Astrocyte of the cerebellum (primary cell): ENCODE measurements around the gene ABTB2.

ENCODE experiments used
- DNase-seq: peaks from one replicate; pipeline ENCODE4 v3.0.0-alpha.2; 2011; ENCODE audit warnings: low read depth
- H3K4me3 ChIP-seq: 2 replicates; pipeline ENCODE4 v1.5.1; 2011; ENCODE audit warnings: mild to moderate bottlenecking, low read depth, low read length, moderate library complexity
- in situ Hi-C: cut with HindIII; loops from 2 replicates; pipeline ENCODE4 v1.10.0; 2017; ENCODE audit warnings: low sequenced_read_pairs
- TF ChIP-seq, protein P1 (sequence below): IDR thresholded peaks from 2 replicates; pipeline ENCODE4 v1.5.1; 2012; ENCODE audit warnings: low read length, low read depth, moderate library complexity, mild to moderate bottlenecking; ENCODE audit errors: missing control alignments

ABTB2 gene

DNA sequence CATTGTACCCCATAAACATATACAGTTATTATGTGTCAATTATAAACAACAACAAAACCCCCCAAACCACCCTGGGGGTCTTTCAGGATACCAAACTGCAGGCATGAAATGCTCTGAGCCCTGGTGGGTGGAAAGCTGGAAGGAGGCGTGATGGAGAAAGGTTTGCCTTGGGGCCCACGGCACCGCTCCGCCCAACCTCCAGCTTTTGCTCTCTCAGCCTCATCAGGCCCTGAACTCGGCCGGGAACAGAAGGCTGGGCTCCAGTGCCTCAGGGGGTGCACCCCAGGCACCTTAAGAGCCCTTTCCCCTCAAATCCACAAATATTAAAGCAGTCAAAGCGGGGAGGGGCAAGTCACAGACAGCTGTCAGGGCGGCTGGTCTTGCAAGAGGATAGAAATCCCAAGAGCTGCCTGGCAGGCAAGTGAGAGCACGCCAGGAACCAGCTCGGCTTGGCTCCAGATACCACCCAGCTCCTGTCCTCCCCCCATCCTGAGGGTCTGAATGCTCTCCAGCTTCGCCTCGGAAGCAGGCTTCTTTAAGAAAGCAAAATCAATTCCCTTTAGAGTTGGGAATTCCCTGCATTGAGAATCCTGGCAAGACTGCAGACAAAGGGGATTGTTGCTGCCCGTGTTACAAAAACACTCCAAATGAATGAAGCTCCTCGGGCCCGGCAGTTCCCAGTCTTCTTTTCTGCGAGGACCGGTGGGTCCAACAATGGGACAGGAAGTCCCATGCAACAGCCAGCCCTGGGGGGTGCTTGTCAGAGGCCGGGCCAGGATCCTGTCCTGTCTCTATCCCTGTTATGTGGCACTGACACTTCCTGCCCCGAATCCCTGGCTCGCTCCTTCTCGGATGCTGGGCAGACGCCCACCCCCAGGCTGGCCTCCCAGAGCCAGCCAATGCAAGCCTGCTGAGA, 171.6 kb downstream of the ABTB2 start:
- in situ Hi-C loops: no loop called here
- no peak overlapping the region for H3K4me3 ChIP-seq
- no peak for DNase-seq
- TF ChIP-seq, protein P1, sequence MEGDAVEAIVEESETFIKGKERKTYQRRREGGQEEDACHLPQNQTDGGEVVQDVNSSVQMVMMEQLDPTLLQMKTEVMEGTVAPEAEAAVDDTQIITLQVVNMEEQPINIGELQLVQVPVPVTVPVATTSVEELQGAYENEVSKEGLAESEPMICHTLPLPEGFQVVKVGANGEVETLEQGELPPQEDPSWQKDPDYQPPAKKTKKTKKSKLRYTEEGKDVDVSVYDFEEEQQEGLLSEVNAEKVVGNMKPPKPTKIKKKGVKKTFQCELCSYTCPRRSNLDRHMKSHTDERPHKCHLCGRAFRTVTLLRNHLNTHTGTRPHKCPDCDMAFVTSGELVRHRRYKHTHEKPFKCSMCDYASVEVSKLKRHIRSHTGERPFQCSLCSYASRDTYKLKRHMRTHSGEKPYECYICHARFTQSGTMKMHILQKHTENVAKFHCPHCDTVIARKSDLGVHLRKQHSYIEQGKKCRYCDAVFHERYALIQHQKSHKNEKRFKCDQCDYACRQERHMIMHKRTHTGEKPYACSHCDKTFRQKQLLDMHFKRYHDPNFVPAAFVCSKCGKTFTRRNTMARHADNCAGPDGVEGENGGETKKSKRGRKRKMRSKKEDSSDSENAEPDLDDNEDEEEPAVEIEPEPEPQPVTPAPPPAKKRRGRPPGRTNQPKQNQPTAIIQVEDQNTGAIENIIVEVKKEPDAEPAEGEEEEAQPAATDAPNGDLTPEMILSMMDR: no peak

DNA sequence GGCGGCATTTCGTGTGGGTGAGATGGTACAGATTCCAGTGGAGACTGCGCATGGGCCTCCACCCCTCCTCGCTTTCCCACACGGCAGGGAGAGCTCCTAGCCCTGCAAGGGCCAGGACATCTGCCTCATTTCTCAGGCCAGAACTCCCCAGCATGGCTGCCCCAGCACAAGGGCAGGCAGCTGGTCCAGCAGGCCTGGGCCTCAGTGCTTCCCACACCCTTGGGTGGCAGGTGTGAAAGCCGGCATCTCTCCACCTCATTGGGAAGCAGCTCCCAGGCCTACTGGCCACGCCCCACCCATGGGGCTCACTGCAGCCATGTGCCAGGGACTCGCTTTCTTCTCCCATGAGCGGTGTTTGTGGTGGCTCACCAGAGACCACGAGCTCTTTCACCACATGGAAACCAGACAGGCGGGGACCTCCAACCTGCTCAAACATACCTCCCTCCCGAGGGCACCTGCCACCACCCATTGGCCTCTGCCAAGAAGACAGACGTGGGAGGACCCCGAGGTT, 173.2 kb downstream of the ABTB2 start:
- no peak overlapping the region for H3K4me3 ChIP-seq
- DNase-seq: no peak
- in situ Hi-C loops: loop anchor here (5.0 kb wide), 2 partner anchors 103 to 168 kb away; no protein-coding TSS in a partner anchor
- TF ChIP-seq, protein P1: no peak

DNA sequence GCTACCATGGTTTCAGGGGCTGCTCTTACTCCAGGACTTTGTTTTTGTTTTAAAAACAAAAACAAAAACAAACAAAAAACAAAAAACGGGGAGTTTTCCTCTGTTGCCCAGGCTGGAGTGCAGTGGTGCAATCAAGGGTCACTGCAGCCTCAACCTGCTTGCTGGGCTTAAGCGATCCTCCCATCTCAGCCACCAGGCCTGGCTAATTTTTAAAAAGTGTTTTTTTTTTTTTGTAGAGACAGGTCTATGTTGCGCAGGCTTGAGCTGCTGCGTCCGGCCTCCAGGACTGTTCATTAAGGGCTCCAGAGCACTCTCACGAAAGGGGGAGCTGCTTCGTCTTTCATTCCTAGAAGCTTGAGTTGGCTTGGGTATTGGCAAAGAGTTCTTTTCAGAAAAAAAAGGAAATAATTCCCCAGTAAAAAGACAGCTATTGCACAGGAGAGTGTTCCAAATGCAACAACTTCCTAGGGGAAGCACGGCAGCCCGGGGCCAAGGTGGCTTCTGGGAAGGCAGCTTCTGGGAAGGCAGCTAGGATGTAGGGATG, 173.9 kb downstream of the ABTB2 start:
- no peak overlapping the region for H3K4me3 ChIP-seq
- in situ Hi-C loops: loop anchor here (5.0 kb wide), 2 partner anchors 103 to 168 kb away; no protein-coding TSS in a partner anchor
- TF ChIP-seq, protein P1: no peak
- DNase-seq: no peak

DNA sequence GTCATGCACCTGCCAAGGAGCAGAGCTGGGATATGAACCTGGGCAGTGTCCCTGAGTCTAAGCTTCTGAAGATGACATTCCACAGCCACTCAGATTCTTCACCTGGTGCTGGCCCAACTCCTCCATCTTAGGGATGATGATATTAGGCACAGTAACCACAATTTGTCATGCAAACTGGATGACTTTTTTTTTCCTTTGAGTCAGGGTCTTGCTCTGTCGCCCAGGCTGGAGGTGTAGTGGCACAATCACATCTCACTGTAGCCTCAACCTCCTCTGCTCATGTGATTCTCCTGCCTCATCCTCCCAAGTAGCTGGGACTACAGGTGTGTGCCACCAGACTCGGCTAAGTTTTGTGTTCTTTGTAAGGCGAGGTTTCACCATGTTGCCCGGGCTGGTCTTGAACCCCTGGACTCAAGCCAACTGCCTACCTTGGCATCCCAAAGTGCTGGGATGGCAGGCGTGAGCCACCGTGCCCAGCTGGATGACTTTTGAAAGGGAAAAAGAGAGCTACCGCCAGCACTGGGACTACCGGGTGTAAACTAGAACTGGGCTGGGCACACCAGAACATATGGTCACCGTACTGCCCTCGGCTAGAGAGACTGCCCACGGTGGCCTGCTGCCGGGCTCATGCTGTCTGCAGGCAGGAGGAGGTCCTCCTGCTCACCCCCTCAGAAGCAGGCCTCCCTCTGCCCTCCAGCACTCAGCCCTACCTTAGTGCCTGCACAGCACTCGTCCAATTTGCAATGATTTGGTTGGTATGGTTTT, 174.7 kb downstream of the ABTB2 start:
- in situ Hi-C loops: loop anchor here (5.0 kb wide), 2 partner anchors 104 to 169 kb away; no protein-coding TSS in a partner anchor
- TF ChIP-seq, protein P1: no peak
- H3K4me3 ChIP-seq: no peak overlapping the region
- DNase-seq: no peak

GRCh38 chr11:34182425-34182824, 175.4 kb downstream of the ABTB2 start:
- in situ Hi-C loops: loop anchor here (5.0 kb wide), 2 partner anchors 105 to 170 kb away; no protein-coding TSS in a partner anchor
- no peak overlapping the region for H3K4me3 ChIP-seq
- no peak for DNase-seq
- TF ChIP-seq, protein P1: no peak
